ENCODE data around the gene PM20D2. TPM values are rescaled to one million over a fixed set of nuclear protein-coding genes. Genes with fewer than 3 reads are reported as not detected.

PM20D2 gene
- polyA plus RNA-seq (2011; rRNA removed): 4.6 and 6.5 TPM in 2 replicates
- 2.3 and 3.2 TPM in 2 replicates for polyA minus RNA-seq (2011; rRNA and poly(A)+ RNA removed)

GRCh38 chr6:89145956-89146717 lies at the start of gene PM20D2:
TSS of gene PM20D2 (plus strand) at chr6:89146055. CDS start at chr6:89146145, 90 bp downstream.
- Histone ChIP-seq H3K9me3 (ENCODE audit: control insufficient read depth, insufficient read depth, low read length) (peaks cover 4% of the 10 kb centered on the region; the same call in 1 of the 2 replicates), H3K27ac (ENCODE audit: low read depth, low read length) (no peak within 1 kb of the TSS), H3K27me3 (ENCODE audit: control insufficient read depth, insufficient read depth, low read length) (peaks cover 4% of the 10 kb centered on the region), H3K4me3 (ENCODE audit: low read depth, low read length) (peak within 1 kb of the TSS; percentile 66)
- no peak for TF ChIP-seq CTCF (IDR thresholded peaks at IDR 0.05; ENCODE audit: low read depth, low read length)
- no peak for DNase-seq (ENCODE audit: low read depth, low spot score)
- CTCF ChIA-PET: interaction anchor here (2.2 to 2.8 kb wide), 2 partner anchors 23 to 164 kb away, joined by 9 to 12 read pairs; no protein-coding TSS in a partner anchor
- POLR2A ChIA-PET: interaction anchor here (0.5 to 2.8 kb wide), 3 partner anchors 66 to 214 kb away, joined by 3 to 20 read pairs (median 7); partner anchors contain the start of genes PNRC1 and UBE2J1

GRCh38 chr6:89098461-89098860 lies 47.4 kb upstream of the PM20D2 start:
- ChIA-PET POLR2A (no interaction called here), CTCF (interaction anchor here (0.6 to 1.7 kb wide), 3 partner anchors 16 to 116 kb away, joined by 3 to 5 read pairs (median 4); no protein-coding TSS in a partner anchor)
- TF ChIP-seq CTCF (IDR thresholded peaks at IDR 0.05; ENCODE audit: low read depth, low read length): no peak
- Histone ChIP-seq H3K27ac (ENCODE audit: low read depth, low read length) (no peak overlapping the region), H3K27me3 (ENCODE audit: control insufficient read depth, insufficient read depth, low read length) (no peaks in the 10 kb centered on the region), H3K9me3 (ENCODE audit: control insufficient read depth, insufficient read depth, low read length) (no peaks in the 10 kb centered on the region), H3K4me3 (ENCODE audit: low read depth, low read length) (no peak overlapping the region)
- no peak for DNase-seq (ENCODE audit: low read depth, low spot score)

- POLR2A ChIA-PET: no interaction called here
- CTCF ChIA-PET: interaction anchor here (0.7 to 1.3 kb wide), 2 partner anchors 8 to 272 kb away, joined by 3 to 5 read pairs; no protein-coding TSS in a partner anchor
These were observed 45.7 kb upstream of the PM20D2 start for GRCh38 chr6:89100114-89100513.

GRCh38 chr6:89110284-89110683 lies 35.6 kb upstream of the PM20D2 start:
- no peak for DNase-seq (ENCODE audit: low read depth, low spot score)
- POLR2A ChIA-PET: no interaction called here
- Histone ChIP-seq H3K4me3 (ENCODE audit: low read depth, low read length) (no peak overlapping the region), H3K27ac (ENCODE audit: low read depth, low read length) (no peak overlapping the region), H3K27me3 (ENCODE audit: control insufficient read depth, insufficient read depth, low read length) (peaks cover 3% of the 10 kb centered on the region), H3K9me3 (ENCODE audit: control insufficient read depth, insufficient read depth, low read length) (no peaks in the 10 kb centered on the region)
- CTCF ChIA-PET: no interaction called here
- TF ChIP-seq CTCF (IDR thresholded peaks at IDR 0.05; ENCODE audit: low read depth, low read length): no peak

More at GRCh38 chr6:89100114-89100513, 45.7 kb upstream of the PM20D2 start:
- Histone ChIP-seq H3K27ac (ENCODE audit: low read depth, low read length) (no peak overlapping the region), H3K4me3 (ENCODE audit: low read depth, low read length) (no peak overlapping the region), H3K27me3 (ENCODE audit: control insufficient read depth, insufficient read depth, low read length) (no peaks in the 10 kb centered on the region), H3K9me3 (ENCODE audit: control insufficient read depth, insufficient read depth, low read length) (no peaks in the 10 kb centered on the region)
- TF ChIP-seq CTCF (IDR thresholded peaks at IDR 0.05; ENCODE audit: low read depth, low read length): no peak
- no peak for DNase-seq (ENCODE audit: low read depth, low spot score)

- TF ChIP-seq CTCF (IDR thresholded peaks at IDR 0.05; ENCODE audit: low read depth, low read length): no peak
- CTCF ChIA-PET: no interaction called here
- Histone ChIP-seq H3K4me3 (ENCODE audit: low read depth, low read length) (no peak overlapping the region), H3K27me3 (ENCODE audit: control insufficient read depth, insufficient read depth, low read length) (peaks cover 10% of the 10 kb centered on the region), H3K27ac (ENCODE audit: low read depth, low read length) (no peak overlapping the region), H3K9me3 (ENCODE audit: control insufficient read depth, insufficient read depth, low read length) (no peaks in the 10 kb centered on the region)
- DNase-seq (ENCODE audit: low read depth, low spot score): no peak
- POLR2A ChIA-PET: no interaction called here
These were observed 33.9 kb upstream of the PM20D2 start for GRCh38 chr6:89111933-89112332.

Measured in AG04450 (cell line).